Measurements from ENCODE around the gene MAP2K7.
"Not testable (repeated sequence)": the region's sequence is repeated elsewhere in the genome, so short reads cannot be mapped to it uniquely, and the experiment has no call there.

MAP2K7 gene

DNA sequence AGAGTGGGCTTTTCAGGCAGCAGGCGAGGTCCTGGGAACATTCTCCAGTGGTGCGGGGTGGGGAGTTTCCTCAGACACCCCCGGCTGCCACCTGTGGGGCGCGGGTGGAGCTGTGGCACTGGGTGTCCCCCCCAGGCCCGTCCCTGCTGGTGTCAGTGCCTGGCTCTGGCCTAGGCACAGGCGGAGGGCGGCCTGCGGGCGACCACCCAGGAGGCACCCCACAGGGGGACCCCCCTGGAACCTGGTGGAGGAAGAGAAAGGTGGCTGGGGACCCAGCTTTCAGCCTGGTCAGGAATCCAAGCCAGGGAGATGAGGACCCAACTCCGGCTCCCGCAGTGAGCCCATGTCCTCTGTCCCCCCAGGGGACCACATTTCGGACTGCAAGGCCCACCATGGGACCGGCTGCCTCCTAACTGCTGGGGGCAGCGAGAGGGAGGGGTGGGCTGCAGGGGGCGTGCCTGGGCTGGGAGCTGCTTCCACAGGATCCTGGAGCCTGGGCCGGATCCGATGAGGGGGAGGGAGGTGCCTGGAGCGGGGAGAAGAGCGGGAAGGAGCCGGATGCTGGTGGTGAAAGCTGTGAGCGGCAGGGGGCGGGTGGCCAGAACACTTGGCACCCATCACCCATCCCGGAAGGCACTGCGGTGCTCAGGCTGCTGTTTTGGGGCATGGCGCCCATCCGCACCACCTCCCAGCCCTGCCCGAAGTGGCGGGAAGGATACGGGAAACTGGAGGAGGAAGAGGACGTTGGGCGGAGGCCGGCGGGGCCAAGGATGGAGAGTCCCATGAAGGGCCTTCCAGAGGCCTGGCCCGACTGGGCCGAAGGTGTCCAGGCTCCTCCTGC is 27.8 kb downstream of the MAP2K7 start:
- DNase-seq (ENCODE audit: low read depth) = no peak

DNA sequence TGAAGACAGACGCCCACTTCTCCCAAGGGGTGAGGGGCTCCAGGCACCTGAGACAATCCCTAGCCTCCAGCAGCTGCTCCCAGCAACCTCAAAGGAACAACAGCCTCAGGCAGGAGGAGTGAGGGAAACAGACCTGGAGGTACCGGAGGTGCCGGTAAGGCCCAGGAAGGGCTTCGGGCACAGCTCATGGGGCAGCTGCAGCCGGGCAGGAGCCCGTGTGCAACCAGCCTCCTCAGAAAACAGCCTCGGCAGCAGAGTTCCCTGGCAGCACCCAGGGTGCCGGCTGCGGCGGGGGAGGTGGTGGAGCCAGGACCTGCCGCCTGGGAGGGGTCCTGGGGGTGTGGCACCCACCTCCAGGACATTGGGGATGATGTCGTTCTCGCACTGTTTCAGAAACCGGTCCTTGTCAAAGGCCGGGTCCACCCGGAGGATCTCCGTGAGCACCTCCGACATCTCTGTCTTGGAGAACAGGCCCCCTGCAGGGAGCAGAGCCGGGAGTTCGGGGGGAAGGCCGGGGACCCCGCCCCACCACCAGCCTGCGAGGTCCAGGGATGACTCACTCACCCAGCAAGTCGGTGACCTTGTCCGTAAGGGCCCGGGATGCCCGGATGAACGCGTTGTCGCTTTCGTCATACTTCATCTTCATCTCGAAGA is 28.7 kb downstream of the MAP2K7 start:
- no peak for DNase-seq (ENCODE audit: low read depth)

DNA sequence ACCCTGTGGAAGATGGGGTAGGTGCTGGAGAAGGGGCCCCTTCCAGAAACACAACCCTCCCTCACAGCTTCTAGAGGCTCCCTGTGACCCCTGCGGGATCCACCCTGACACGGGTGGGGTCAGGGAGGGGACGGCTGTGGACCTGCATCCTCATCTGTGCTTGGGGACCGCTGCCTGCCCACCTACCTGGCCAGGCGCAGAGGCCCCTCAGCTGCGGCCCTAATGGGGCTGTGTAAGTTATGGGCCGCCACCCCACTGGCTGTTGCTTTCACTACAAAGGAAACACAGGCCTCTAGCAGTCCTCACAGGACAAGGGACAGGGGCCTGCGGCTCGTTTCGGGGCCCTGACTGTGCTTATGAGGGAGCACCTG is 29.2 kb downstream of the MAP2K7 start:
- no peak for DNase-seq (ENCODE audit: low read depth)

- DNase-seq (ENCODE audit: low read depth) = no peak
Observed at GRCh38 chr19:7933411-7933810, 29.7 kb downstream of the MAP2K7 start.

DNA sequence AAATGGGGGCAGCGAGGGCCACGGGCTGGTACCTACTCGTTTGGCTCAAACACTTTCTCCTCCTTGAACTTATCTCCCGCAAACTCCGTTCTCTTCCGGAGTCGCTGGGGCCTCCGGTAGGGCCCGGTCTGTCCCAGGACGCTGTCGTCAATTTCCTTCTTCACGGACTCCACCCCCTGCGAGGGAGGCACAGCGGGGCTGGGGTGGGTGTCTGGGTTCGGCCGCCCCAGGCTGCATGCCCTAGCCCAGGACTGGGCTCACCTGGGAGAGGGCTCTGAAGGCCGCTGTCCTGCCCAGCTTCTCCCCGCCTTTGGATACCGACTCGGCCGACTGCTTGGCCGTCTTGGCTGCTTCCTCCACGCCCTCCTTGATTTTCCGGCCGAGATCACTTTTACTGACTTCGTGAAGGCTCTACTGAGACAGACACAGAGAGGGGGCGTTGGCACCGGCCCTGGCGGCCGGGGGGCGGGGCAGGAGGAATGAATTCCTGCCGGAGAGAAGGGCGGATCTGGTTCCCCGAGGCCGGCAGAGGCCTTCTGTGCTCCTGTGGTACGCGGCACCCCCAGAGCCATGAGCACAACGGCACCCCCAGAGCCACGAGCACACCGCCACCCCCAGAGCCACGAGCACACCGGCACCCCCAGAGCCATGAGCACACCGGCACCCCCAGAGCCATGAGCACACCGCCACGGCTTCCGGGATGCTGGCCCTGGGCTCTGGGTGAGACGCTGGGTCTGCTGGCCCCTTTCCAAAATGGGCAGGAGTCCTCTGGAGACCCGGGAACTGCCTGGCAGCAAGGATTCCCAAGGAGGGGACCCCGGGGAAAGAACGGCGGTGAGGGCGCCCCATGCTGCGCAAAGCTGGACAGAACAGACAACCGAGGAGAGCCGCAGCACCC is 30.4 kb downstream of the MAP2K7 start:
- no peak for DNase-seq (ENCODE audit: low read depth)

DNA sequence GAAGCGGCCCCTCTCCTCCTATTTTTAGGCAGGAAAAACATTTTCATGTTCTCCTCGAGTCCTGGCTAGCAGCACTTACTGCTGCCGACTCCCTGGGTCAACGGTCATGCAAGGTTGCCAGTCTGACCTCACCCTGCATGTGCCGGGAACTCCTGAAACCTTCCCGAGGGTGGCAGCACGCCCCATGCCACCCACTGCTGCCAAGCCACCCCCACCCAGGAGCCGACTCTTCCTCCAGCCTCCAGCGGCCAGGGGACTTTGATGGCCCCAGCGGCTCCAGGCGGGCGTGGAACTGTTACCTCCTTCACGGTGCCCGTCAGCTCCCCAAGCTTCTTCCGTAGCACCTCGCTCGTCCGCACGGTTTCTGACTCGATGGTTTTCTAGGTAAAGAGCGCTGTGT is 31.1 kb downstream of the MAP2K7 start:
- DNase-seq (ENCODE audit: low read depth) = no peak

- no peak for DNase-seq (ENCODE audit: low read depth)
Observed at GRCh38 chr19:7940841-7941240, 37.2 kb downstream of the MAP2K7 start.

- DNase-seq (ENCODE audit: low read depth) = no peak
Observed at GRCh38 chr19:7941895-7942596, 38.4 kb downstream of the MAP2K7 start.

DNA sequence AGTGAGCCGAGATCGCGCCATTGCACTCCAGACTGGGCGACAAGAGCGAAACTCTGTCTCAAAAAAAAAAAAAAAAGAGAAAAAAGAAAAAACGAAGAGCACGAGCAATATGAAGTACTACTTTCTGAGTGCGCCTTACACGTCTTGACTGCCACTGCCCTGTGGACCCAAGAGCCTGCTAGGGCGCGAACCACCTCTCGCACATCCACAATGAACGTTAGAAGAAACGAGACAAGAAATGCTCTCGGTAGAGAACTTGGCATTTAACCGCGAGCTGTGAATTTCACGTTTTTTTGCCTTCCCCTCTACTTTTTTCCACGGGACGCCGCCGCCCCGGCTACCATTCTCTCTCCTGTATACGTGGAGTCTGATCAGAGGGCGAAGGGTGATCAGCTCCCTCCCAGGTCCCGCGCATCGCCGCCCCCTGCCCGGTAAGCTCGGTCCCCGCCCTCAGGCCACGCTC is 39.3 kb downstream of the MAP2K7 start:
- DNase-seq (ENCODE audit: low read depth) = no peak

GRCh38 chr19:7943444-7944176 is 39.9 kb downstream of the MAP2K7 start, which contains the start of gene TIMM44:
TIMM44 (minus strand) TSS chr19:7943666; CDS start chr19:7943651, 15 bp downstream.
- peak; percentile 99 for DNase-seq (ENCODE audit: low read depth)

DNA sequence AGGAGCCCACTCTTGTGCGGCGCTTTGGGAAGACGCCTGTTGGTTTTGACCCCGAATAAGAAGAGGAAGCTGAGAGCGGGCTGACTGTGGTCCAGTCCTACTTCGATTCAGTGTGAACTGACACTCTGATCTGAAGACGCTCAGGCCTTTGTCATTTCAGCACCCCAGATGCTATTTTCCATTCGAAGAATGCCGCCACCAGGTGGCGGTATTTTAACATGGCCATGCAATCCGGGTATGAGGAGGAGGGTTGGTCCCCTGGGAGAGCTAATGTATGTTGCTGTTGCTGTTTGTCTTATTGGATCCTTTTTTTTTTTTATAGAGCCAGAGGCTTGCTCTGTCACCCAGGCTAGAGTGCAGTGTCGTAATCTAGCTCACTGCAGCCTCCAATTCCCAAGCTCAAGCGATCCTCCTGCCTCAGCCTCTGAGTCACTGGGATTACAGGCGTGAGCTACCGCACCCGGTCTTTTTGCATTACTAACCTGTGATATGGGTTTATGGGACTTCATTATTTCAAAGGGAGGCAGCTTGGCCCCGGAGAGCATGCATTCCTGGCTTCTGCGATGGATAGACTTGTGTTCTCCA is 40.6 kb downstream of the MAP2K7 start:
- peak; percentile 61 for DNase-seq (ENCODE audit: low read depth)

- no peak for DNase-seq (ENCODE audit: low read depth)
Observed at GRCh38 chr19:7947939-7948338, 44.3 kb downstream of the MAP2K7 start.

- no peak for DNase-seq (ENCODE audit: low read depth)
Observed at GRCh38 chr19:7953060-7953459, 49.4 kb downstream of the MAP2K7 start.

- DNase-seq (ENCODE audit: low read depth) = no peak
Observed at GRCh38 chr19:7953576-7953975, 49.9 kb downstream of the MAP2K7 start.

GRCh38 chr19:7955696-7956095 is 52.0 kb downstream of the MAP2K7 start:
- DNase-seq (ENCODE audit: low read depth) = no peak

DNA sequence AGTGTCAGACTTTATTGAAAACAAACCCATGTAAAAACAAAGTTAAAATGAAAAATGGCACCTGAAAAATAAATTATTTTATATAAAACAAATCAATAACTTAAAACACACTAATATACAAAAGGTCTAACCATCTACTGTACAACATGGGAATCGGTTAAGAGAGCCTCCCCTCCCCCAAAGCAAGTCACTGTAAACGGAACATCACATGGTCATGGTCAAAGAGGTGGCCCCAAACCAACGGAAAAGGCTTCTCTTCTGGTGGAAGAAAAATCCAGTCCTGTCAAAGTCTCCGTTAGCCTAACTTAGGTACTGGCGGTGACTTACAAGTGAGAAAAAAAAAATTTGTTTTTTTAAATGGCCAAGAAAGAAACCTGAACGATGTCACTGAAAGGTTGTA is 55.5 kb downstream of the MAP2K7 start:
- DNase-seq (ENCODE audit: low read depth) = no peak

DNA sequence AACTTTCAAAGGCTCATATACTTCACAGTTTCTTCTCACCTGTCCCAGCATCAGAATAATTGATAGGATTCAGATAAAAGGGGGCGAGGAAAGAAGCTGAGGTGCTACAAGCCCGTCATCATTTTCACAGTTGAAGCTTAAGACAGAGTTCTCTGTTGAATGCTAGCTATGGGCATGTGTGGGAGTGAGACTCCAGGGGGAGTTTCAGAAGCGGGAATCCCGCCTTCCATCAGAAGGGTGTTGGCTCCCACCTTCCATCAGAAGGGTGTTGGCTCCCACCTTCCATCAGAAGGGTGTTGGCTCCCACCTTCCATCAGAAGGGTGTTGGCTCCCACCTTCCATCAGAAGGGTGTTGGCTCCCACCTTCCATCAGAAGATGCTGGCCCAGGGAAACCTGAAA is 57.4 kb downstream of the MAP2K7 start:
- DNase-seq (ENCODE audit: low read depth) = not testable (repeated sequence)

DNA sequence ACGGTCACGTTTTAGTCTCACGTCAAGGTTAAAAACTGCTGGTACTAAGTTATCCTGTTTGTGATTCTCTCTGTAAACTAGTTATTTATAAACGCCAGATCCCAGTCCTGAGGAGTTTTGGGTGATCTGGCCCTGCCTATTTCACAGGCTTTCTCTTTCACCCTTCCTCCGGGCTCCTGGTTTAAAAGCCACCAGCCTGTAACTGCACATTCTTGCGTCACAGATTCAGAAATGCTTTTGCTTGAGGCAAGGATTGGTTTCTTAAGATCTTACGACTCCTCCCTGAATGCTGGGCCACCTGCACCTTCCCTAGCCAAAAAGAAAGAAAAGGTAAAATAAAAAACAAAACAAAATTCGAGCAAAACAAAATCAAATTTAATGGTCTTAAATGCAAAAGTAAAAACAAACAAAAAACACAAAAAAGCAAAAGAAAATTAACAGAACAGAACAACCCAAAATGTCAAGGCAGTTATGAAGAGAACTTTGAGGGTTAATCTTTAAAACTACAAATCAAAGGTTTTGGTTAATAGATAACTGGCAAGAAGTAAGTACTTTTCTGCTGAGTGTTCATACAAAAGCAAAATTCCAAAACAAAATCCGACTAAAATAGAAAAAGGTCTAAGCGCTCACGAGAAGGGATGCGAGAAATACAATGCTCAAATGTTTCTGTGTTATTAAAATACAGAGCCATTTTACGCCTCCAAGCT is 58.4 kb downstream of the MAP2K7 start:
- DNase-seq (ENCODE audit: low read depth) = no peak

GRCh38 chr19:7962644-7963268 is 59.1 kb downstream of the MAP2K7 start:
- no peak for DNase-seq (ENCODE audit: low read depth)

DNA sequence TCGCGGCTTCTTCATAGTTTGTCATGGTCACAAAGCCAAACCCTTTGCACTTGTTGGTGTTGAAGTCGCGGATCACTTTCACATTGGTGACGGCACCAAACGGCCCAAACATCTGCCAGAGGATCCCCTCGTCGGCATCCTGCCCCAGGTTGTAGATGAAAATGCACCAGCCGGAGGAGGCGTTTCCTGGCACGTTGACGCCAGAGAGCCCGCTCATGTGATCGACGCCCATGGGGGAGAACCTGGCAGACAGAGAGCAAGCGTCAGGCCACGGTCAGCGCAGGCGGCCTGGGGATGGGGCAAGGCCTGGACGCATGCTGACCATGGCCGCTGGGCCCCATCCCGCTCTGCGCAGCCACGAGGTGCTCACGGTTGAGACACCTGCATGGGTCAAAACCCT is 59.9 kb downstream of the MAP2K7 start:
- no peak for DNase-seq (ENCODE audit: low read depth)
